Skin epidermis (tissue), 12 donors: ENCODE measurements around the gene RASGRP3.

ENCODE experiments used
- H3K27ac ChIP-seq, 21 experiments: fragments of 200-600 bp; sonication (generic) in 11 of 21; one replicate each; pipeline ENCODE4 v1.5.0; 2020; ENCODE audit warnings: mild to moderate bottlenecking in 3 of 21, inconsistent platforms in 2 of 21, moderate library complexity in 2 of 21
- H3K4me3 ChIP-seq, 7 experiments: fragments of 200-600 bp; sonication (generic) in 2 of 7; one replicate each; pipeline ENCODE4 v1.5.0; 2020; ENCODE audit warnings: inconsistent platforms in 2 of 7, mild to moderate bottlenecking in 2 of 7, moderate library complexity in 1 of 7

Gene RASGRP3

DNA sequence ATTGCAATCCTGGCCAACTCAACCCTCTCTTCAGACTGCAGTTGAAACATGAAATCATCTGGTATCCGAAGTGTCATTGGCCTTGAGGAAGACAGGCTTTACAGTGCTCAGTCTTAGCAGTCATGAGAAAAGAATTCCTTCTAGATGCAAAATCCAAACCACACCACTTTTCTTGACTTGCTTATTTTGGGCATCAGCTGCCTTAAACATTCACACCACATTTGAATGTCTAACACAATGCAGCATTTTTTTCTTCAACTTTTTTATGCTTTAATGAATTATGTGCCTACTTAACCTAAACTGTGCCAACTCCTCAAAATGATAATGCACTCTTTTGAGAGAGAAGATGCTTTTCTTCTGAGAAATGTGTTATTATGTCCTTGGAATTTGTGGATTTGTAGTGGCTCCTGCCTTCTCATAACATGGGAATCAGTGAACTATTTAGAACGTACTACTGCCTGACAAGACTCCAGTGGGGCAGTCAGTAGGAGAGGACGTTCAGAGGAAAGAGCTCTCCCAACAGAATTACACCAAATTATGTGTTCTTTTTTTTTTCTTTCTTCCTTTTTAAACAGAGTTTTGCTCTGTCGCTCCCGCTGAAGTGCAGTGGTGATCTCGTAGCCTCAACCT is 125.9 kb downstream of the RASGRP3 start:
- Histone ChIP-seq H3K27ac (no peak overlapping the region), H3K4me3 (no peak overlapping the region)

DNA sequence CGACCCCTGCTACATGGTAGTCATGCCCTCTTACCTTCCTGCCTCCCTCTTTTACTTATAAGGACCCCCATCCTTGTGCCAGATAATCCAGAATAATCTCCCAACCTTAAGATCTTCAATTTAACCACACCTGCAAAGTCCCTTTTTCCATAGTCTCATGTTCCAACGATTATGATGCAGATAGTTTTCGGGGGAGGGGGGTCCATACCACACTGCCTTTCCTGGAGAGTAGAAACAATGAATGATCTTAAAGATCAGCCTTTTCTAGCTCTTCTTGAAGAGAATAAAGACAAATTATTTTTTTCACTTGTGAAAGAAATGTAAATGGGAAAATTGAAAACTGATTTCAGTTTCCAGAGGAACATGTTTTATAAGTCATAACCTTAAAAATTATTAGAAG is 127.0 kb downstream of the RASGRP3 start:
- H3K4me3 ChIP-seq, result no peak overlapping the region
- H3K27ac ChIP-seq, result no peak overlapping the region

DNA sequence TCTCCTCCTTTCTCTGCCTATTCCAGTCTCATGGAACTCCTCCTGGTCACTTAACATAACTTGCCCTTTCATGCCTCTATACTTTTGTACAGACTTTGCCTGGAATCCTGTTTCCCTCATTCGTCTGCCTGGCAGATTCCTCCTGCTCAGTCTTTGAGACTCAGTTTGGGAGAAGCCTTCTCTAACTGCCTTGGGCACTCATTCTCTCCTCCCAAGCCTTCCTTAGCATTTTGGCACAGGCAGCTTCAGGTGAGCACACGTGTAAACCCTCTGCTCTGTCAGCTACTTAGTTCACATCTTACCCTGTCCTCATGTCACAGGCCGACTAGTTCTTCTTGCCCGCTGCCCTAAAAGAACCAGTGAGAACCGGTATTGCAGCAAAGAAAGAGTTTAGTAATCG is 128.6 kb downstream of the RASGRP3 start:
- Histone ChIP-seq H3K4me3 (no peak overlapping the region), H3K27ac (no peak overlapping the region)

DNA sequence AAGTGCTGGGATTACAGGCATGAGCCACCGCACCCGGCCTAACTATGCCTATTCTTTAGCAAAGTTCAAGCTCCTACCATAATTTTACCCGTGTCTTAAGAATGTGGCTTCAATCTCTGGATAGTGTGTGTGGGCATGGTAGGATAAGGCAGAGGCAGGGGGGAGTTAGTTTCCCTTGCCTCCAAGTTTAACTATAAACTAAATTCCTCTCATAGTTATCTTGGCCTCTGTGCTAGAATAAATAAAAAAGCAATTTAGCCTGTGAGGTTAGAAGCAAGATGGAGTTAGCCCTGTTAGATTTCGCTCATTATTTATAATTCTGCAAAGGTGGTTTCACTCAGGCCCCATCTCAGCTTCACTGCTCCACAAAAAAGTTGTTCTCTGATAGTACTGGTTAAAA is 129.7 kb downstream of the RASGRP3 start:
- no peak overlapping the region for H3K4me3 ChIP-seq
- no peak overlapping the region for H3K27ac ChIP-seq

DNA sequence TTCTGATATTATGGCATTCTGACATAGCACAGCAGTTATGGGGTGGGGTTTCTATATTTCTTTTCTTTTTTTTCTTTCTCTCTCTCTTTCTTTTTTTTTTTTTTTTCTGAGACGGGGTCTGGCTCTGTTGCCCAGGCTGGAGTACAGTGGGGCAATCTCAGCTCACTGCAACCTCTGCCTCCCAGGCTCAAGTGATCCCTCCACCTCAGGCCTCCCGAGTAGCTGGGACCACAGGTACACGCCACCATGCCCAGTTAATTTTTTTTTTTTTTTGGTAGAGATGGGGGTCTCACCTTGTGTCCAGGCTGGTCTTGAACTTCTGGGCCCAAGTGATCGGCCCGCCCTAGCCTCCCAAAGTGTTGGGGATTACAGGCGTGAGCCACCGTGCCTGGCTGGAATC is 130.2 kb downstream of the RASGRP3 start:
- no peak overlapping the region for H3K27ac ChIP-seq

DNA sequence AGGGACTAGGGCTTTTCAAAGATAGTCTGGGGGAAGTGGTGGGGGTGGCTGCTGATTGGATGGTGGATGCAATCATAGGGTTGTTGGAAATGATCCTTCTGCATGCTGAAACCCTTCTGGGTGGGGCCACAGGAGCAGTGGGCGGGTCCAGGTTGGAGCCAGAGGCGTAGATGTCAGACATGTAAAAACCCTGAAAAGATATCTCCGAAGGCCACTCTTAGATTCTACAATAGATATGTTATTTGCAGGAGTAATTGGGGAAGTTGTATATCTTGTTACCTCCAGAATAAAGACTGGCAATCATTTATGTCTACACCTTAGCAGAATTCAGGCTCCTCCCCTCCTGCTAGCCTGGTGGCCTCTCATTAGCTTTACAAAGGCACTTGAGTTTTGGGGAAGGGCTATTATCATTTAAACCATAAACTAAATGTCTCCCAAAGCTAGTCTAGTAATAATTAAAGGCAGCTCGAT is 130.8 kb downstream of the RASGRP3 start:
- H3K27ac ChIP-seq, result no peak overlapping the region
- H3K4me3 ChIP-seq, result no peak overlapping the region

More for the DNA sequence above, 130.2 kb downstream of the RASGRP3 start:
- no peak overlapping the region for H3K4me3 ChIP-seq

DNA sequence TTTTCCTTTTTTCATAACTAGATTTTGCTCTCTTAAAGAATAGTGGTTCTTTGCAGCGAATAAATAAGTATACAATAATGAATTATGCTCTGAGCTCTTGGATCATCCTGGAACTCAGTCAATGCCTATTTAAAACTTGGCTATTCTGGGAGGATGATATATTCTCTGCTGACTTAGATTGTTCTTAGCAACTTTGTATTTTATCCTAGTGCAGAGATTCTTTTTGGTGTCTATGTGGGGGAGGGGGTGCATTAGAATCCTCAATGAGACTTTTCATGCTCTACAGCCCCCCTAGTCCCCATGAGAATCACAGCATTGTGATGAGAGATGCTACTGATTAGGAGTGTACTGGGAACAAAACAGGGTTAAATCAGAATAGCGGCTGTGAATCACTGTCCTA is 131.5 kb downstream of the RASGRP3 start:
- no peak overlapping the region for H3K4me3 ChIP-seq
- H3K27ac ChIP-seq, result no peak overlapping the region

DNA sequence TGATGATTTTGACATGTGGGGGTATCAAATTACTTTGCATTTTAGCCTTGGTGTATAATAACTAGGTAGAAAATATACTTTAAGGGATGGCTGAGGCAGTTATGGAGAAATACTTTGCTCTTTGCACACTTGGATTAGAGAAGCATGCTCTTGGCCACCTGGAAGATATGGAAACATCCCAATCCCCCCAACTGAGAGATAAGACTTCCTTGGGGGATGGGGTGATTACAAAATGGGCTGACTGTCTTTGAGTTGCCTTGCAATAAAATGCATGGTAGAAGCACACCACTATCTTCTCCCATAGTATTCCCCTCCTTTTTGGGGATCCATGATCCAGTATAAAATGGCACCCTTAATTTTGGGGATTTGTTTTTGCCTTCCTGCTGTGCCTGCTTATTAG is 137.7 kb downstream of the RASGRP3 start:
- H3K4me3 ChIP-seq, result no peak overlapping the region
- H3K27ac ChIP-seq, result no peak overlapping the region
